COLO668 (cell line): ENCODE data around the gene CDR2.
A peak's percentile ranks its signal among the peaks of the same experiment; 100 is the strongest.

Source experiments
- DNase-seq: peaks from one replicate; lab custom pipeline; 2025; ENCODE audit not compliant: unreplicated experiment; lab: John Stamatoyannopoulos, UW

Gene CDR2

DNA sequence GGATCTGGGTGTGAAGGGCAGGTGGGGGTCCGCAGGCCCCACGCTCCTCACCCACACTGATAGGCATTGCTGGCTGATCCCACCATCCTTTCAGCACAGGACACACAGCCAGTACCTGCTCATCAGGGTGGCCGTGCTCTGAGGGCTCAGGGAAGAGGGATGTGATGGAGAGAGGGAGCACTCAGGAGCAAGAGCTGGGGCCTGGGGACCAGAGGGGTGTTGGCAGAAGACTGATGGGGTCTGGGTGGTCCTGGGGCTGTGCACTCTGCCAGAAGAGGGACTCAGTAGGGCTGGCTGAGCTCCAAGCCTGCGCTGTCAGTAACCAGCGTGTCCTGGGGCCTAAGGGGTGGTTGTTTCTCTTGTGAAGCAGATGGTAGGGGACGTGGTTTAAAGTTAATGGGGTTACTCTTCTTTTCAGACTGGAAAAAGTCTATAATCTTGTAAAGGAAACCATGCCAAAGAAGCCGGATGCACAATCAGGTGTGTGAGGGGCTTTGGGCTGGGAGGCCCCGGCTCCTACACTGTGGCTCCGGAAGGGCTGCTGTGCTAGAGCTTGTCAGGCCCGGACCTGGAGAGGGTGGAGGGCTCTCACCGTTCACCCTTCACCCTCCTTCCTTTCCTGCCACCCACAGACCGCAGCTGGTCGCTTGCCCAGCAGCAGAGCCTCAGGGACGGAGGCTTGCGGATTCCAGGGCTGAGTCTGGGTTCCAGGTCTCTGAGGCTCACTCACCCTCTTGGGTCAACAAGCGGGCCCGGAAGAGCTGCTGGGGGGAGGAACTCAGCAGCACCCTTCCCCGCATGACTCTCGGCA is 49.4 kb downstream of the CDR2 start:
- DNase-seq: no peak

- no peak for DNase-seq
Observed at GRCh38 chr16:22323959-22324786, 50.2 kb downstream of the CDR2 start.

GRCh38 chr16:22323173-22323958 is 51.1 kb downstream of the CDR2 start:
- no peak for DNase-seq

GRCh38 chr16:22322741-22323140 is 51.7 kb downstream of the CDR2 start:
- DNase-seq: no peak

GRCh38 chr16:22322021-22322471 is 52.4 kb downstream of the CDR2 start:
- DNase-seq: no peak

DNA sequence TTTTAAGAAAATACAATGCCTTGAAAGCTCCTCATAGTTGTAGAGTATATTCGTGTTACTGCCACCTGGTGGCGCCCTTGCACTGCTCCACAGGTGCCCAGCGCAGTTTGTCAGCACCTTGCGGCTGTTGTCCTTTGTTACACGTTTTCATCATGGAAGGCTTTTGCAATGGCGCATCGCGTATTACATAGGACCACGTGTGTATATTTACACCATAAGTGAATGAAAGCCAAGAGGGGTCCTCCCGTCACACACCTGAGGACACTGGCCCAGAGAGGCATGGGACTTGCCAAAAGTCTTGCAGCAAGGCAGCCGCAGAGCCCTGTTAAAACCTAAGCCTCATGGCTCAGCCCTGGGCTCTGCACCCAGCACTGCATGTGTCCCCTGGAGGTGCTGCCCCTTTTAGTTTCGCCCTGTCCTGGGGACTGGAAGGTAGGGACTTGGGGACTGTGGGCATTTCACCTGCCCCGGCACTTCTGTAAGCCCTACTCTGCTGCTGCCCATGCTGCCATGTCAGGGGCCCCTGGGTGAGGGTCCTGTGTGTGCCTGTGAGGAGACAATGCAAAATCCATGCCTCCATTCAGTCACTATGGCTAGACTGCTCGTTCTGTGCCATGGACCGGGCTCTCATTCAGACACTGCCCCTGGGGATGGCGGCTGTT is 52.9 kb downstream of the CDR2 start:
- peak; percentile 61 for DNase-seq

GRCh38 chr16:22320572-22321339 is 53.7 kb downstream of the CDR2 start:
- no peak for DNase-seq

DNA sequence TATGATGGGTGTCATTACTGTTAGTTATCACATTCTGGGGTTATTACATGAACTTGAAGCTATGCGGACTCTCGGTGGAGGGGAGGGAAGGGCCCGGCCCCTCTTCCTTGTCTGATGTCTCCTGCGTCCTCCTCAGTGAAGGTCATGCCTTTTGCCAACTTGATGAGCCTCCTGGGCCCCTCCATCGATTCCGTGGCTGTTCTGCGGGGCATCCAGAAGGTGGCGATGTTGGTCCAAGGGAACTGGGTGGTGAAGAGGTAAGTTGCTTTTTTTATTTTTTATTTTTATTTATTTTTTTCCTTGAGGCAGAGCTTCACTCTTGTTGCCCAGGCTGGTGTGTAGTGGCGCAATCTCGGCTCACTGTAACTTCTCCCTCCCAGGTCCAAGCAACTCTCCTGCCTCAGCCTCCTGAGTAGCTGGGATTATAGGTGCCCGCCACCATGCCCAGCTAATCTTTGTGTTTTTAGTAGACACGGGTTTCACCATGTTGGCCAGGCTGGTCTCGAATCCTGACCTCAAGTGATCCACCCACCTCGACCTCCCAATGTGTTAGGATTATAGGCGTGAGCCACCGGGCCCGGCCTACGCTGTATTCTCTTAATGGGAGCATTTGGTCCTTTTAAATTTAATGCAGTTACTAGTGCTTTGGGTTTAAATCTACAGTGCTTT is 55.6 kb downstream of the CDR2 start:
- peak; percentile 25 for DNase-seq

GRCh38 chr16:22317625-22318024 is 56.8 kb downstream of the CDR2 start:
- no peak for DNase-seq

- DNase-seq: no peak
Observed at GRCh38 chr16:22317001-22317530, 57.4 kb downstream of the CDR2 start.

- no peak for DNase-seq
Observed at GRCh38 chr16:22316411-22316811, 58.0 kb downstream of the CDR2 start.

GRCh38 chr16:22315979-22316378 is 58.4 kb downstream of the CDR2 start:
- no peak for DNase-seq

- DNase-seq: no peak
Observed at GRCh38 chr16:22314661-22315626, 59.5 kb downstream of the CDR2 start.

GRCh38 chr16:22313876-22314470 is 60.4 kb downstream of the CDR2 start:
- no peak for DNase-seq

- no peak for DNase-seq
Observed at GRCh38 chr16:22312897-22313781, 61.3 kb downstream of the CDR2 start.

- no peak for DNase-seq
Observed at GRCh38 chr16:22311520-22311919, 62.9 kb downstream of the CDR2 start.
